H9 (cell line): ENCODE data around the gene FAF1. TPM values are rescaled to one million over a fixed set of nuclear protein-coding genes. Genes with fewer than 3 reads are reported as not detected.

Source experiments
- DNase-seq: peaks from one replicate; pipeline ENCODE4 v3.0.0-alpha.2; 2017
- H2AFZ ChIP-seq: one replicate; pipeline ENCODE4 v1.6.1; 2013; ENCODE audit warnings: mild to moderate bottlenecking, low read length, control low read depth, moderate library complexity
- H2AK5ac ChIP-seq: 2 replicates; pipeline ENCODE4 v1.6.1; 2013; ENCODE audit warnings: low read length, control low read depth, mixed read lengths; ENCODE audit not compliant: insufficient read length
- H2BK120ac ChIP-seq: one replicate; pipeline ENCODE4 v1.6.1; 2013; ENCODE audit warnings: low read depth, mild to moderate bottlenecking, low read length, control low read depth, inconsistent platforms; ENCODE audit not compliant: poor library complexity, severe bottlenecking
- H2BK12ac ChIP-seq: 2 replicates; pipeline ENCODE4 v1.6.1; 2013; ENCODE audit warnings: low read length, control low read depth, mixed read lengths, low read depth; ENCODE audit not compliant: insufficient read length
- H2BK15ac ChIP-seq: 2 replicates; pipeline ENCODE4 v1.6.1; 2013; ENCODE audit warnings: low read depth, low read length, control low read depth
- H2BK20ac ChIP-seq: one replicate; pipeline ENCODE4 v1.6.1; 2013; ENCODE audit warnings: low read depth, mild to moderate bottlenecking, low read length, control low read depth, inconsistent platforms; ENCODE audit not compliant: poor library complexity, severe bottlenecking
- H2BK5ac ChIP-seq: 2 replicates; pipeline ENCODE4 v1.6.1; 2013; ENCODE audit warnings: low read length, control low read depth, mixed read lengths; ENCODE audit not compliant: insufficient read length
- H3K14ac ChIP-seq: 2 replicates; pipeline ENCODE4 v1.6.1; 2013; ENCODE audit warnings: low read length, control low read depth; ENCODE audit not compliant: insufficient read depth
- H3K18ac ChIP-seq: 2 replicates; pipeline ENCODE4 v1.6.1; 2013; ENCODE audit warnings: low read depth, mild to moderate bottlenecking, mixed read lengths, low read length, control low read depth; ENCODE audit not compliant: insufficient read length
- H3K23ac ChIP-seq: 2 replicates; pipeline ENCODE4 v1.6.1; 2013; ENCODE audit warnings: low read length, control low read depth, mixed read lengths, low read depth; ENCODE audit not compliant: insufficient read length
- H3K23me2 ChIP-seq: 2 replicates; pipeline ENCODE4 v1.6.1; 2013; ENCODE audit warnings: low read depth, mild to moderate bottlenecking, mixed read lengths, low read length, control low read depth; ENCODE audit not compliant: insufficient read length, poor library complexity, severe bottlenecking
- H3K27ac ChIP-seq: 2 replicates; pipeline ENCODE4 v1.5.1; 2013; ENCODE audit warnings: low read length, control low read depth, mixed read lengths, low read depth; ENCODE audit not compliant: insufficient read length
- H3K27me3 ChIP-seq: 2 replicates; pipeline ENCODE4 v1.6.1; 2013; ENCODE audit warnings: low read length, control low read depth, inconsistent platforms; ENCODE audit not compliant: insufficient read depth
- H3K4ac ChIP-seq: 2 replicates; pipeline ENCODE4 v1.6.1; 2013; ENCODE audit warnings: low read depth, mild to moderate bottlenecking, control low read depth, inconsistent platforms, low read length, moderate library complexity
- H3K4me1 ChIP-seq: 2 replicates; pipeline ENCODE4 v1.6.1; 2013; ENCODE audit warnings: low read length, control low read depth, inconsistent platforms; ENCODE audit not compliant: insufficient read depth
- H3K4me2 ChIP-seq: 2 replicates; pipeline ENCODE4 v1.6.1; 2013; ENCODE audit warnings: low read length, control low read depth, mixed read lengths; ENCODE audit not compliant: insufficient read length, insufficient read depth
- H3K56ac ChIP-seq: 2 replicates; pipeline ENCODE4 v1.6.1; 2013; ENCODE audit warnings: low read depth, mild to moderate bottlenecking, mixed read lengths, low read length, control low read depth; ENCODE audit not compliant: insufficient read length
- H3K79me1 ChIP-seq: 2 replicates; pipeline ENCODE4 v1.6.1; 2013; ENCODE audit warnings: low read depth, mild to moderate bottlenecking, moderate library complexity, low read length, control low read depth, inconsistent platforms; ENCODE audit not compliant: insufficient read depth, poor library complexity, severe bottlenecking
- H3K79me2 ChIP-seq: 2 replicates; pipeline ENCODE4 v1.6.1; 2013; ENCODE audit warnings: low read length, control low read depth, inconsistent platforms; ENCODE audit not compliant: insufficient read depth
- H3K9ac ChIP-seq: 2 replicates; pipeline ENCODE4 v1.6.1; 2013; ENCODE audit warnings: low read length, control low read depth, mixed read lengths; ENCODE audit not compliant: insufficient read length; ENCODE audit errors: extremely low read depth
- H3K9me3 ChIP-seq: one replicate; pipeline ENCODE4 v1.6.1; 2013; ENCODE audit warnings: low read depth, low read length, inconsistent platforms; ENCODE audit not compliant: control insufficient read depth
- H3T11ph ChIP-seq: one replicate; pipeline ENCODE4 v1.6.1; 2013; ENCODE audit warnings: mild to moderate bottlenecking, low read length, control low read depth, inconsistent platforms
- H4K20me1 ChIP-seq: one replicate; pipeline ENCODE4 v1.6.1; 2013; ENCODE audit not compliant: control insufficient read depth, insufficient read length, insufficient read depth
- H4K5ac ChIP-seq: 2 replicates; pipeline ENCODE4 v1.6.1; 2013; ENCODE audit warnings: low read depth, mild to moderate bottlenecking, mixed read lengths, low read length, control low read depth; ENCODE audit not compliant: insufficient read length
- H4K8ac ChIP-seq: replicated peaks from 2 replicates; pipeline ENCODE4 v1.6.1; 2013; ENCODE audit warnings: low read length, control low read depth, mixed read lengths, low read depth; ENCODE audit not compliant: insufficient read length
- H4K91ac ChIP-seq: 2 replicates; pipeline ENCODE4 v1.6.1; 2013; ENCODE audit warnings: low read depth, mild to moderate bottlenecking, moderate library complexity, mixed read lengths, low read length, control low read depth; ENCODE audit not compliant: insufficient read length
- H3K27ac Mint-ChIP-seq, 3 experiments: 2 replicates in 2 of 3; 3 replicates in 1 of 3; pipeline ENCODE4 v1.8.0; 2020 to 2021; ENCODE audit warnings: mixed read lengths in 3 of 3, mild to moderate bottlenecking in 1 of 3, moderate library complexity in 1 of 3
- H3K27me3 Mint-ChIP-seq: 2 replicates; pipeline ENCODE4 v1.8.0; 2021; ENCODE audit warnings: low read depth, mild to moderate bottlenecking, moderate library complexity, mixed read lengths
- H3K36me3 Mint-ChIP-seq, 3 experiments: 2 replicates in 2 of 3; 3 replicates in 1 of 3; pipeline ENCODE4 v1.8.0; 2020 to 2021; ENCODE audit warnings: low read depth in 3 of 3, mixed read lengths in 3 of 3; ENCODE audit not compliant: insufficient read depth in 1 of 3
- H3K4me1 Mint-ChIP-seq, 2 experiments: 2 replicates each; pipeline ENCODE4 v1.8.0; 2020; ENCODE audit warnings: mixed read lengths in 2 of 2
- H3K4me3 Mint-ChIP-seq, 2 experiments: 2 replicates in 1 of 2; 3 replicates in 1 of 2; pipeline ENCODE4 v1.8.0; 2020 to 2021; ENCODE audit warnings: mild to moderate bottlenecking in 2 of 2, mixed read lengths in 2 of 2, moderate library complexity in 1 of 2
- H3K9me3 Mint-ChIP-seq, 2 experiments: 2 replicates in 1 of 2; 3 replicates in 1 of 2; pipeline ENCODE4 v1.8.0; 2020; ENCODE audit warnings: mild to moderate bottlenecking in 2 of 2, mixed read lengths in 2 of 2, moderate library complexity in 1 of 2
- CTCF ChIP-seq: fragments of 200-600 bp; sonication (generic); conservative IDR thresholded peaks from 3 replicates; pipeline ENCODE4 v1.8.0; 2021; ENCODE audit warnings: antibody characterized with exemption, mild to moderate bottlenecking
- WGBS: extraction: QIAGEN DNeasy Blood & Tissue Kit; methylation state at CpG from one replicate; pipeline ENCODE4 v1.1.7; 2013; ENCODE audit warnings: missing lambda C conversion rate, low lambda C conversion rate, mixed read lengths; ENCODE audit not compliant: insufficient read length; ENCODE audit errors: extremely low coverage; 5-methylcytosine and 5-hydroxymethylcytosine counted together
- total RNA-seq: library from RNA; stranded (reverse); gene quantifications from 2 replicates; pipeline ENCODE4 v1.2.1, GENCODE V29; 2021

FAF1 gene
- total RNA-seq, 1 experiment from 2014 or later, result 60.8 TPM

- Histone ChIP-seq H2BK120ac (no peak overlapping the region), H3K18ac (no peak overlapping the region), H3K4ac (no peak overlapping the region), H3K9me3 (no peaks in the 10 kb centered on the region), H2BK15ac (no peak overlapping the region), H3K14ac (no peak overlapping the region), H4K91ac (no peak overlapping the region), H4K5ac (no peak overlapping the region), H3K79me2 (no peaks in the 10 kb centered on the region), H2BK12ac (no peak overlapping the region), H3K23ac (no peak overlapping the region), H3K79me1 (no peaks in the 10 kb centered on the region), H2AFZ (no peak overlapping the region), H4K20me1 (no peaks in the 10 kb centered on the region), H3K9ac (no peak overlapping the region), H4K8ac (no peak overlapping the region), H3K23me2 (peaks cover 22% of the 10 kb centered on the region), H2BK5ac (no peak overlapping the region), H3K56ac (no peak overlapping the region), H3K27me3 (peaks cover 98% of the 10 kb centered on the region), H3K27ac (no peak overlapping the region), H3T11ph (no peak overlapping the region), H2AK5ac (no peak overlapping the region), H3K4me1 (no peaks in the 10 kb centered on the region), H3K4me2 (peak overlapping the region; percentile 41), H2BK20ac (no peak overlapping the region)
- no CpG with 5 or more reads among the region's 64 CpGs for WGBS
- peaks cover 0 to 2% (median 0%) of the 10 kb centered on the region in 3 experiments; a peak in 3 of 7 replicates for H3K36me3 Mint-ChIP-seq
- TF ChIP-seq CTCF, result no peak
- H3K4me1 Mint-ChIP-seq, result peaks cover 35 to 51% of the 10 kb centered on the region in 2 experiments
- no peak overlapping the region for H3K27ac Mint-ChIP-seq
- H3K9me3 Mint-ChIP-seq, result peaks cover 5 to 16% of the 10 kb centered on the region in 2 experiments; a peak in 4 of 5 replicates
- H3K27me3 Mint-ChIP-seq, result peaks cover 98% of the 10 kb centered on the region
- DNase-seq, result peak; percentile 50
- peak overlapping the region; percentile 49 to 68; a peak in 4 of 5 replicates for H3K4me3 Mint-ChIP-seq
These were observed 541.4 kb downstream of the FAF1 start for GRCh38 chr1:50418600-50419109.
